Stimulated activated CD8-positive, alpha-beta memory T cell treated with anti-CD3 and anti-CD28 coated beads, Interleukin-15, amount 100 ng/mL, for 1 hour (primary cell): ENCODE data around the gene OR10H1.
"Not testable (repeated sequence)": the region's sequence is repeated elsewhere in the genome, so short reads cannot be mapped to it uniquely, and the experiment has no call there.

ENCODE experiments used
- DNase-seq: peaks from one replicate; pipeline ENCODE4 v3.0.0-alpha.2; 2020; ENCODE audit warnings: low read depth

The OR10H1 gene

DNA sequence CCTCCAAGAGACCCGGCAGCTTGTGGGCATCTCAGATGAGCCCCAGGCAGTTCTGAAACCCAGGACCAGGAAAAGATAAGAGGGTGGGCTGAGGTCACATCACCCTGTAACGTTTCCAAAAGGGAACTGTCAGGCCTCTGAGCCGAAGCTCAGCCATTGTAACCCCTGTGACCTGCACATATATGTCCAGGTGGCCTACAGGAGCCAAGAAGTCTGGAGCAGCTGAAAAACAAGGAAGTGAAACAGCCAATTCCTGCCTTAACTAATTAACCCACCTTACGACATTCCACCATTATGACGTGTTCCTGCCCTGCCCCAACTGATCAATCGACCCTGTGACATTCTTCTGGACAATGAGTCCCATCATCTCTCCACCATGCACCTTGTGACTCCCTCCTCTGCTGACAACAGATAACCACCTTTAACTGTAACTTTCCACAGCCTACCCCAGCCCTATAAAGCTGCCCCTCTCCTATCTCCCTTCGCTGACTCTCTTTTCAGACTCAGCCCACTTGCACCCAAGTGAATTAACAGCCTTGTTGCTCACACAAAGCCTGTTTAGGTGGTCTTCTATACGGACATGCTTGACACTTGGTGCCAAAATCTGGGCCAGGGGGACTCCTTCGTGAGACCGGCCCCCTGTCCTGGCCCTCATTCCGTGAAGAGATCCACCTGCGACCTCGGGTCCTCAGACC lies 13.3 kb upstream of the OR10H1 start:
- DNase-seq, result not testable (repeated sequence)

GRCh38 chr19:15828121-15828610 lies 12.7 kb upstream of the OR10H1 start:
- no peak for DNase-seq

DNA sequence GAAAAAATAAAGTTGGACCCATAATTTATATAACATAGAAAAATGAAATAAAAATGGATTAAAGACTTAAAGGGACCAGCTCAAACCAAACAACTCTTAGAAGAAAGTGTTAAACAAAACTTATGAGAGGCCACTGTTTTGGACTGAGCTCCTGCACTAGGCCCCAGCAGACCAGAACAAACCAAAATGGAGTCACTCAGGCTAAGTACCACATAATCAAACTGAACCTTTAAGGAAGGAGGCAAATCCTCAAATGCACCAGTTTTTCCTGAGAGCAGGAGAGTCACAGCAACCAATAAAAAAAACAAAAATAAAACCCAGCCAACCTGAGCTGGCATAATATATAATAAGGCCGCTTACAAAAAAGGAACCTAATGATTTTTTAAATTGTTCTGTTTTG lies 10.3 kb upstream of the OR10H1 start:
- DNase-seq, result no peak

- no peak for DNase-seq
These were observed 5.2 kb upstream of the OR10H1 start for GRCh38 chr19:15820646-15821045.

- no peak for DNase-seq
These were observed 1.5 kb downstream of the OR10H1 start for GRCh38 chr19:15813916-15814315.

- peak; percentile 27 for DNase-seq
These were observed 3.3 kb downstream of the OR10H1 start for GRCh38 chr19:15812060-15812722.

- no peak for DNase-seq
These were observed 4.0 kb downstream of the OR10H1 start for GRCh38 chr19:15811476-15811875.

DNA sequence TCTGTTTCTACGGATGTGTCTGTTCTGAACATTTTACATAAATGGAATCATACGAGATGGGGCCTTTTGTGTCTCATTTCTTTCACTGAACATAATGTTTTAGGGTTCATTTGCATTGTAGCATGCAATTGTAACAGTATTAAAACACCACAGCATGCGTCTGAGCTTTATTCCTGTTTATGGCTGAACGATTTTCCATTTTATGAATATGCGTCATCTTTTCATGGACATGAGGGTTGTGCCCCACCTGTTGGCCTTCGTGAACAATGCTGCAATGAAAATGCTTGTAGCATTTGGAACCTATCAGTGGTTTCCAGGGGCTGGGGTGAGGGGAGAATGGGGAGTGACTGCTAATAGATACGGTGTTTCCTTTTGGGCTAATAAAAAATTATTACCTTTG lies 5.1 kb downstream of the OR10H1 start:
- DNase-seq, result no peak

DNA sequence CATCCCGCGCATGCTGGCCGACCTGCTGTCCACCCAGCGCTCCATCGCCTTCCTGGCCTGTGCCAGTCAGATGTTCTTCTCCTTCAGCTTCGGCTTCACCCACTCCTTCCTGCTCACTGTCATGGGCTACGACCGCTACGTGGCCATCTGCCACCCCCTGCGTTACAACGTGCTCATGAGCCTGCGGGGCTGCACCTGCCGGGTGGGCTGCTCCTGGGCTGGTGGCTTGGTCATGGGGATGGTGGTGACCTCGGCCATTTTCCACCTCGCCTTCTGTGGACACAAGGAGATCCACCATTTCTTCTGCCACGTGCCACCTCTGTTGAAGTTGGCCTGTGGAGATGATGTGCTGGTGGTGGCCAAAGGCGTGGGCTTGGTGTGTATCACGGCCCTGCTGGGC lies 21.2 kb downstream of the OR10H1 start:
- DNase-seq, result not testable (repeated sequence)

DNA sequence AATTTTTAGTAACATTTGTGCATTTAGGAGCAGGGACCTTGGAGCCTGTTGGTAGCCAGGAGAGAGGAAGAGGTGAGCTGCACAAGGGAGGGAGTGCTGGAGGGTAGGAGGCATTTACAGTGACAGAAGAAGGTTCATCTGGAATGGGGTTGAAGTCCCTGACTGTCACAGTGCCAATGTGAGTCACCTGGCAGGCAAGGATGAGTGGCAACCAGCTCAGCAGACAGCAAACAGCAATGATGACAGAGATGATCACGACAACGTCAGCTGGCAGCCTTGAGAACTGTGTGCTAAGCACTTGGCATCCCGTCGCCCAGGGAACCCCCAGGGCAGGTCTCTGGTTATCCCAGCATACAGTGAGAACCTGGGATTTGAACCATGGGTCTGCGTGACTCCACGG lies 25.4 kb downstream of the OR10H1 start:
- no peak for DNase-seq

- DNase-seq, result no peak
These were observed 26.7 kb downstream of the OR10H1 start for GRCh38 chr19:15788594-15789270.

DNA sequence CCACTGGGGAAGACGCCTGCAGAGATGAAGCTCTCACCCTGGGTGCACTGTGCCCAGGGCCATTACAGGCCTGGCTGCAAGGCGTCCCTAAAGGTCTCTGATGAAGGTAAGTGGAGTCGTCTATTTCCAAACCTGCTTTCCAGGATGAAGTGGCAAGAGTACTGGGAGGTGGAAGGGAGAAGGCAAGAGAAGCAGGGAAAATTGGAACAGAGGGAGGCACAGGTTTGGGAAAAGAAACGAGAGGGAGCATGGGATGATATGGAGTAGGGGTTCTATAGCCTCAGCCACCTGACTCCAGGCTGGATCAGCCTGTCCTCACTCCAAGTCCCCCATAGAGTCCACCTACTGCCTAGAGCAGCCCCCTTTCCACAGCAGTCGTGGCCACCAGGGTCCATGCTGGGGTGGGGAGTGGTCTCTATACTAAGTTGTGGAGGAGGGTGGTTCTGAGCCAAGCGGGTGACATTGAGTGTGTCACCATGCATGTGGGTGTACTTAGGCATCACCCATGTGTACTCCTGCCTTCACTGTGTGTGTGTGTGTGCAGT lies 27.8 kb downstream of the OR10H1 start, which contains the start of gene OR10H5:
TSS of gene OR10H5 (plus strand) at position 51 of the 545 bp plus-strand sequence. CDS start 6,388 bp downstream, outside the sequence.
- no peak for DNase-seq

DNA sequence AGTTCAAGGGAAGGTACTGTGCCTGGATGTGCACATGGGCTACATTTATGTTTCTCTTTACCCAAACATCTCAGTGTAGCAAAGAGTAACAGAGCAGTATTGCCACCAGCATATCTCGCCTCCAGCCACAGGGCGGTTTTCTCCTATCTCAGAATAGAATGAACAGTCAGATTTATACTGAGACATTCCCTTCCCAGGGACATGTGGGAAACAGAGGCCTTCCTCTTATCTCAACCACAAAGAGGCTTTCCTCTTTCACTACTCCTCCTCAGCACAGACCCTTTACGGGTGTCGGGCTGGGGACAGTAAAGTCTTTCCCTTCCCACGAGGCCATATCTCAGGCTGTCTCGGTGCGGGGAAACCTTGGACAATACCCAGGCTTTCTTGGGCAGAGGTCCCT lies 32.6 kb downstream of the OR10H1 start:
- DNase-seq, result not testable (repeated sequence)

GRCh38 chr19:15782211-15782610 lies 33.3 kb downstream of the OR10H1 start:
- DNase-seq, result no peak

DNA sequence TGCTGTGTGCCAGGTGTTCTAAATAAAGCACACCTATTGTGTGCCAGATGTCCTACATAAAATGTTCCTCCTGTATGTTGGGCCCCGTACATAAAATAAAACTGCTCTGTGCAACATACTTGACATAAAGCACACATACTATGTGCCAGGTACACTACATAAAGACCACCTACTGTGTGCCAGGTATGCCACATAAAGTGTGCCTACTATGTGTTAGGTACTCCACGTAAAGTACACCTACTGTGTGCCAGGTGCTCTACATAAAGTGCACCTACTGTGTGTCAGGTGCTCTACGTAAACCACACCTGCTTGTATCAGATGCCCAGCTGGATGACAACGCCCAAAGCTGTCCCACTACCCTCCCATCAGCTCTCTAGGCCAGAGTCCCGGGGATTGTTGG lies 33.8 kb downstream of the OR10H1 start:
- DNase-seq, result no peak

DNA sequence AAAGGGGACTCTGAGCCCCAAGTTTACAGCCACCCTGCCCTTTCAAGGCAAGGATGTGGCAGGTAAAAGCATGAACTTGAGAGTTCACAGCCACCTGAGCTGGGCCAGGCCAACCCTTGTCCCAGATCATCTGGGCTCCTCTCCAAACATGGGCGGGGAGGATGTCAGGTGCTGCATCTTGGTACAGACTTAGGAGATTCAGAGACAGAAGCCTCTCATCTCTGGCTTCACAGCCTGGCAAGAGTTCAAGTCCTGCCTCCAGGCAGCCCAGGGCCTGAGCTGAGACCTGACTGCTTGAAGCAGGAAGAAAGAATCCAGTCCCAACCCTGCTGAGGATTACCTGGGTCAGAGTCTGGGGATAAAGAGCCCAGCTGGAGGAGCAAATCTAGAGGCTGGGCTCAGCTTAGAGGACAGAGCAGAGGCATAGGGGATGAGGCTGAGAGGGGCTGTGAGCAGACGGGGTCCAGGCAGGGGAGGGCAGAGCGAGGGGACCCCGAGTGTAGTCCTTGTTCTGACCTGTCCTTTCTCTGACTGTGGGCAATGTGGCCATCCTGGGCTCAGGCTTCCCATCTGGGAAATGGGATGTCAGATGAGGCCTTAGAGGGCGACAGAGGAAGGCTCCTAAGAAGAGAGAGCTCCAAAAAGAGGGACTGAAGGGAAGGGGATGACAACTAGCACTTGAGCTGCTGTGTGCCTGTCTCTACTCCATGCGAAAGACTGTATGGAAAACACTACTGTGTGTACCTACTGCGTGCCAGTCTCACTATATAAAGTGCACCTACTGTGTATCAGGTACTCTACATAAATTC lies 34.6 kb downstream of the OR10H1 start:
- DNase-seq, result no peak

- DNase-seq, result no peak
These were observed 35.5 kb downstream of the OR10H1 start for GRCh38 chr19:15779756-15780476.

DNA sequence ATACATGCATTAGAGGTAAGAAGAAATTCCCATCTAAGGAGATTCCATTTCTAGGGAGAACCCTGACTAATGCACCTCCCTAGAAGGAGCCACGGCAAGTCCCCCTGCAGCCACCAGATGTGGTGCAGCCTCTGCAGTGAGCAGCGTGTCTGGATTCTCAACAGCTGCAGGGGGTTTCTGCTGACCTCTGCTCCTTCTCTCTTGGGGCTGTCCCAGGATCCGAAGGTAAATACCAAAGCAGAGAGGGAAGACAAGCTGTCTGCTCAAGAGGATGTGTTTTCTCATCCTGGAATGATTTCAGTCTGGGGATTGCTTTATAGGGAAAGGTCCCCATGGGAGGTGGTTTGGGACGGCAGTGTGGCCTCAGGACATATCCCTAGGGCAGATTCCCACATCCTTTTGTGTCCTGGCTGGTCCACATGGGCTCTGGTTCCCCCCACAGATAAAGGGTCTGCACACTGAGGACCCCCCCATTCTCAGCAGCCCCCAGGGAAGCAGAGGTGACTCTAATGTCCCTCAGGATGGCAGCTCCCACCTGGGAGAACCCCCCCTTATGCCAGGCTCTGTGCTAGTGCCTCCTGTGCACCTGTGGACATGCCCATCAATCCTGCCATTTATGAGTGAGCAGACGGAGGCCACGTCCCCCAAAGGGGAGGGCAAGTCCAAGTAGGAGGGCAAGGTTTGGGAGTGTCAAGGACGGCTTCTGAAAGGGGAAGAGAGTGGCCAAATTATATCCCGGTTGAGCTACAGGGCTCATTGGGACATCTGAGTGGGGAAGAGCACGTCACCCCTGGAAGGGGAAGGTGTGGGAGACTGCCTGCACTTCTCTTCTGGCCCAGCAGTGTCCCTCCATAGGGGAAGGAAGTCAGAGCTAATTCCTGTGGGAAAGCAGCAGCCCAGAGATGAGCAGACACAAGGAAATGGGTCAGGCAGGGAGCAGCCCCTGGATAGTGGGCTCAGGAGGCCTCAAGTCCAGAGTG lies 38.2 kb downstream of the OR10H1 start:
- DNase-seq, result no peak

GRCh38 chr19:15776264-15776663 lies 39.2 kb downstream of the OR10H1 start:
- no peak for DNase-seq

DNA sequence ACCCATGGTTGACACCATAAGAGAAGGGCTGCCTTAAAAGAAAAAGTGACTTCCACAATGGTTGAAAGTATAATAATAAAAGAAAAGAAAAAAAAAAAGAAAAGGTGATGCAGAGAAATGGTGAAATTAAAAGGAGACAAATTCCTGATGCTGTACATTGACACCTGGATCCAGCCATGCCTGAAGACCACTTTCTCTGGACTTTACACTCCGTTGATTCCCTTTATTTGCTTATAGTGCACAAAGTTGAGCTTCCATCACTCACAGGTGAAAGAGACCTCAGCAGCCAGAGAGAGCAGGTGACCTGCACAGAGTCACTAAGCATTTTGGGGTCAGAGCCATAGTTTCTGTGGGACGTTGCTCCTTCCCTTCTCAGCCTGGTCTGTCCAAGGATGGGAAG lies 40.2 kb downstream of the OR10H1 start:
- no peak for DNase-seq
